DND-41 (cell line): ENCODE data around the gene IQCE.

Experiments
- EZH2 ChIP-seq: IDR thresholded peaks from 3 replicates; pipeline ENCODE4 v1.6.1; 2012; ENCODE audit warnings: borderline replicate concordance, low read depth, mild to moderate bottlenecking, moderate library complexity, low read length, inconsistent platforms; ENCODE audit not compliant: severe bottlenecking
- TF ChIP-seq, protein P1 (sequence below): IDR thresholded peaks from 2 replicates; pipeline ENCODE4 v1.5.1; 2012; ENCODE audit warnings: borderline replicate concordance, low read length, moderate library complexity, mild to moderate bottlenecking; ENCODE audit not compliant: poor library complexity, severe bottlenecking; ENCODE audit errors: extremely low read depth

DNA sequence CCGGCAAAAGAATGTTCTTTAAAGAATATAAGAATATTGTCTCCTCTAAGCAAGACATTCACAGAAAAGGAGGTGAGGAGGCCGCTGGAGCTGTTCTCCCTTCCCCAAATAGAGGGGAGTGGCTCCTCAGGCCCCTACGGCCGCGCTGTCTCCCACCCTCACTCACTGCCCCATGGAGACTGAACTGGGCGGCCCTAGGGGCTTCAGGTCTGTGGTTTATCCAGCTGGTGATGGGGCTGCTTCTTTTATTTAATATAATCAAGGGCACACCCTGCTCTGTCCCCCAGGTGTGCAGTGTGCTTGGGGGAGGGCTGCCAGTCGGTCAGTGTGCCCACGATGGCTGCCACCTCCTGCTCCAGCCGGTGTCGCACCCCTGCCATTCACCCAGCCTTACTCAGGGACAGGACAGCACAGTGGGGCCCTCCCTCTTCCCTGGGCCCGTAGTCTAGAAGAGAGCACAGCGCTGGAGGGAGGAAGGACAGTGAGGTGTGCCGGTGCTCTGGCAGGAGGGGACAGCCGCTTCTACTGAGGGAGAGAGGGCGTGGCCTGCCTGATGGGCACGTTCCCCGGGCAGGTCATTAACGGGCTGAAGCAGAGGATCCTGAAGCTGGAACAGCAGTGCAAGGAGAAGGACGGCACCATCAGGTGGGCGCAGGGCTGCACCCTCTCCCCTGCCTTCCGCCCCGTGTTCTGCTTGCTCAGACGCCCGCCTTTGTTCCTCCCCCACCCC, 23.4 kb downstream of the IQCE start:
- TF ChIP-seq, protein P1, sequence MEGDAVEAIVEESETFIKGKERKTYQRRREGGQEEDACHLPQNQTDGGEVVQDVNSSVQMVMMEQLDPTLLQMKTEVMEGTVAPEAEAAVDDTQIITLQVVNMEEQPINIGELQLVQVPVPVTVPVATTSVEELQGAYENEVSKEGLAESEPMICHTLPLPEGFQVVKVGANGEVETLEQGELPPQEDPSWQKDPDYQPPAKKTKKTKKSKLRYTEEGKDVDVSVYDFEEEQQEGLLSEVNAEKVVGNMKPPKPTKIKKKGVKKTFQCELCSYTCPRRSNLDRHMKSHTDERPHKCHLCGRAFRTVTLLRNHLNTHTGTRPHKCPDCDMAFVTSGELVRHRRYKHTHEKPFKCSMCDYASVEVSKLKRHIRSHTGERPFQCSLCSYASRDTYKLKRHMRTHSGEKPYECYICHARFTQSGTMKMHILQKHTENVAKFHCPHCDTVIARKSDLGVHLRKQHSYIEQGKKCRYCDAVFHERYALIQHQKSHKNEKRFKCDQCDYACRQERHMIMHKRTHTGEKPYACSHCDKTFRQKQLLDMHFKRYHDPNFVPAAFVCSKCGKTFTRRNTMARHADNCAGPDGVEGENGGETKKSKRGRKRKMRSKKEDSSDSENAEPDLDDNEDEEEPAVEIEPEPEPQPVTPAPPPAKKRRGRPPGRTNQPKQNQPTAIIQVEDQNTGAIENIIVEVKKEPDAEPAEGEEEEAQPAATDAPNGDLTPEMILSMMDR = no peak
- TF ChIP-seq EZH2 = no peak
